Left kidney (tissue), 8 donors: Measurements from ENCODE around the gene PCDH20. TPM values are rescaled to one million over a fixed set of nuclear protein-coding genes. Genes with fewer than 3 reads are reported as not detected.
A peak's percentile ranks its signal among the peaks of the same experiment; 100 is the strongest.
"Not testable (repeated sequence)": the region's sequence is repeated elsewhere in the genome, so short reads cannot be mapped to it uniquely, and the experiment has no call there.

Experiments
- DNase-seq: peaks from one replicate; pipeline ENCODE4 v3.0.0-alpha.2; 2013
- long read RNA-seq, 8 donors: transcript quantifications; one replicate each; lab custom pipeline, GENCODE V29; 2026
- polyA plus RNA-seq: library from polyadenylated mRNA; unstranded; fragments of 120-200 nt; gene quantifications from one replicate; pipeline ENCODE4 v1.2.1, GENCODE V29; 2013; ENCODE audit not compliant: insufficient read length

Gene PCDH20, protein sequence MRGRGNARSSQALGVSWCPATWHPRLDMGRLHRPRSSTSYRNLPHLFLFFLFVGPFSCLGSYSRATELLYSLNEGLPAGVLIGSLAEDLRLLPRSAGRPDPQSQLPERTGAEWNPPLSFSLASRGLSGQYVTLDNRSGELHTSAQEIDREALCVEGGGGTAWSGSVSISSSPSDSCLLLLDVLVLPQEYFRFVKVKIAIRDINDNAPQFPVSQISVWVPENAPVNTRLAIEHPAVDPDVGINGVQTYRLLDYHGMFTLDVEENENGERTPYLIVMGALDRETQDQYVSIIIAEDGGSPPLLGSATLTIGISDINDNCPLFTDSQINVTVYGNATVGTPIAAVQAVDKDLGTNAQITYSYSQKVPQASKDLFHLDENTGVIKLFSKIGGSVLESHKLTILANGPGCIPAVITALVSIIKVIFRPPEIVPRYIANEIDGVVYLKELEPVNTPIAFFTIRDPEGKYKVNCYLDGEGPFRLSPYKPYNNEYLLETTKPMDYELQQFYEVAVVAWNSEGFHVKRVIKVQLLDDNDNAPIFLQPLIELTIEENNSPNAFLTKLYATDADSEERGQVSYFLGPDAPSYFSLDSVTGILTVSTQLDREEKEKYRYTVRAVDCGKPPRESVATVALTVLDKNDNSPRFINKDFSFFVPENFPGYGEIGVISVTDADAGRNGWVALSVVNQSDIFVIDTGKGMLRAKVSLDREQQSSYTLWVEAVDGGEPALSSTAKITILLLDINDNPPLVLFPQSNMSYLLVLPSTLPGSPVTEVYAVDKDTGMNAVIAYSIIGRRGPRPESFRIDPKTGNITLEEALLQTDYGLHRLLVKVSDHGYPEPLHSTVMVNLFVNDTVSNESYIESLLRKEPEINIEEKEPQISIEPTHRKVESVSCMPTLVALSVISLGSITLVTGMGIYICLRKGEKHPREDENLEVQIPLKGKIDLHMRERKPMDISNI
- polyA plus RNA-seq = 6.4 TPM
- long read RNA-seq, donor 1, full-length matches to known transcripts = 5 of 5 reads
- long read RNA-seq, donor 1, partial matches to known transcripts = 0 of 5 reads
- long read RNA-seq, donor 1, other reads (novel, unspliced or antisense) = 0 of 5 reads
- long read RNA-seq, donor 2, full-length matches to known transcripts = 7 of 7 reads
- long read RNA-seq, donor 2, partial matches to known transcripts = 0 of 7 reads
- long read RNA-seq, donor 2, other reads (novel, unspliced or antisense) = 0 of 7 reads
- long read RNA-seq, donor 3 = 0 reads
- long read RNA-seq, donor 4 = 0 reads
- long read RNA-seq, donor 5, full-length matches to known transcripts = 7 of 7 reads
- long read RNA-seq, donor 5, partial matches to known transcripts = 0 of 7 reads
- long read RNA-seq, donor 5, other reads (novel, unspliced or antisense) = 0 of 7 reads
- long read RNA-seq, donor 6 = 0 reads
- long read RNA-seq, donor 7, full-length matches to known transcripts = 5 of 5 reads
- long read RNA-seq, donor 7, partial matches to known transcripts = 0 of 5 reads
- long read RNA-seq, donor 7, other reads (novel, unspliced or antisense) = 0 of 5 reads
- long read RNA-seq, donor 8, full-length matches to known transcripts = 1 of 1 reads
- long read RNA-seq, donor 8, partial matches to known transcripts = 0 of 1 reads
- long read RNA-seq, donor 8, other reads (novel, unspliced or antisense) = 0 of 1 reads

DNA sequence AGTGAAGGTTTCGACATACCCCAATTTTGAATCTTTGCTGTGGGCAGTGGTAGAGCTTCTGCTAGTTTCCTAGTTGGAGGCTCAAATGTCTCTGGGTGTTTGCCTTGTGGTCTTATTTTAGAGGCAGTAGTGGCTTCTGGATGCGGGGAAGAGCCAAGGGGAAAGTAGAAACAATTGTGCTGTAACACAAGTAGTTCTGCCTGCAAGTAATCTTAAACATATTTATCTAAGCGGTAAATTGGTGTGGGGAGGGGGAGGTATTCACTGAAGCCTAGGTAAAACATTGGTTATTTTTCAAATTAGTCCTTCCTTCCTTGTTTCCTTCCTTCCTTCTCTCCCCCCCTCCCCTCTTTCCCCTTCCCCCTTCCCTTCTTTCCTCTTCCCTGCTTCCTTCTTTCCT lies at the start of gene PCDH20:
TSS of gene PCDH20 (minus strand) at position 101 of the 400 bp plus-strand sequence. CDS start 691 bp downstream, outside the sequence.
- DNase-seq = no peak

DNA sequence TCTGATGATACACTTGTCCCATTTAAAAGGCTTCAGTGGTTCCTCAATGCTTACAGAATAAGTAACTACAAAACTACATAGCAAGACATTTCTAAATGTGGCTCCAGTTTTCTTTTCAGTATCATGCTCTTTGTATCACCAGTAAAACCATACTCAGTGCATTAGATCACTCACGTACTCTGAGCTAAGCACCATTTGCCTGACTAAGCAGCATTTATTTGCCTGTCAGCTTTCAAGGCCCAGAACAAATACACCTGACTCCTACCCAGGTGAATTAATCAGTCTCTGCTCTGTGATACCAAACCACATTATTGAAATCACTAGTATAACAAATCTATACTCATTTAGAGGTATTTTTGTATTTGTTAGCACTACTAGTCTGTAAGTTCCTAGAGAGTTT lies 47.4 kb upstream of the PCDH20 start:
- no peak for DNase-seq

DNA sequence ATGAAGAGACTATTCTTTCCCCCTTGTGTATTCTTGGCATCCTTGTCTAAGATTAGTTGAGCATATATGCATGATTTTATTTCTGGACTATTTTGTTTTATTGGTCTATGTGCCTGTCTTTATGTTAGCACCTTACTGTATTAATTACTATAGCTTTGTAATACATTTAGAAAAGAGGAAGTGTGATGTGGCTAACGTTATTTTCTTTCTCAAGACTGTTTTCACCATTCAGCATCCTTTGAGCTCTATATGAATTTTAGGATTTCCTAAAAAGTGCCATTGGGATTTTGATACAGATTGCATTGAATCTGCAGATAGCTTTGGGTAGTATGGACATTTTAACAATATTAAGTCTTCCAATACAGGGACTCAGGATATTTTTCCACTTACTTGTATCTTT lies 37.5 kb upstream of the PCDH20 start:
- DNase-seq = no peak

DNA sequence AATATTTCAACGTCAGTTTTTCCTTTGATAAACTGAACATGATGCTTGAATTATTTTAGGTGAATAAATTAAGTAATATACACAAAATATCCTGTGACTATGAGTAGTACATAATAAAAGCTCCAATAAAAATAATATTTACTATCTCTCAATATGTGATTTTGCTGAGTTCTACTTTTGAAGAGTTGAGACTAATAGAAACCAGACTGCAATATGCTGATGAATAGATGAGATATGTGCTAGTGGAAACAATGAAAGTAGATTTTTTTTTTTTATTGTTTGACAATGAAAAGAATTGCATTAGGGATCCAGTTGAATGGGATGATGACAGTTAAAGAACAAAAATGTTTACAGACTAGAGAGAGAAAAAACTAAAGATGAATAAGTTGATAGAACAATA lies 16.4 kb upstream of the PCDH20 start:
- no peak for DNase-seq

DNA sequence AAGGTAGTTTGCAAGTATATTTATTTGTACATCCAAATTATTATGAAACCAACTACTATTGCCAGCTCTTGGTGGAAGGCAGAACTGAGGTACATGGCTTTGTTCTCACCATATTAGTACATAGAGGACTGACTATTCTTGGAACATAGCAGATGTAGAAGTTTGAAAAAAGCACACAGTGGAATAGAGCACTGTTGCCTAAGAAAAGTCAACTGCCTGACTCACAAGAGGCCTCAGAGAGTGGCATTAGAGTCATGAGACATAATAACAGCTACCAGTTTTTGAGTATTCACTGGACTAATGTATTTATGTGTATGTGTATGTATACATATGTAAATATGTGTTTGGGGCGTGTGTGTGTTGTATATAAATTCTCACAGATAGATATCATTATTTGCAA lies 8.3 kb upstream of the PCDH20 start:
- DNase-seq = no peak

DNA sequence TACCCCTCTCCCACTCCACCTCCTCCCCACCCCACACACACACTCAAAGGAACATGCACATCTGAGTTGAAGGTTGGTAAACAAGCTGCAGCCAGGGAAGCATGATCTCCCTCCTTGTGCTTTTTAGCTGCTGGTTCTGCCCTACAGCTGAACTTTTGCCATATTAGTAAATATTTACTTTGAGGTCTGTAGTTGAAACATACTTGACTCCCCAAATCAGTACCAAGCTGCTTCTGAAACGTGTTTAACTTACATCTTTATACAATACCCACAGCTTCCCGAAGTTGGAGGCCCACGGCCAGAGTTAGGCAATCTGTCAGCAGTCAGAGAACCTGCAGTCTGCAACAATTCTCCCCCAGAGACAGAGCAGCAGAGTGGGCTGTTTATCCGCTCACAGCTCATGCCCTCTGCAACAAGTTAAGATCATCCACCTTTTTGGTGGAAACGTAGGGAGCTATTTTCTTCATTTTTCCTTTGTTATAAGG lies 1.5 kb upstream of the PCDH20 start:
- DNase-seq = no peak

DNA sequence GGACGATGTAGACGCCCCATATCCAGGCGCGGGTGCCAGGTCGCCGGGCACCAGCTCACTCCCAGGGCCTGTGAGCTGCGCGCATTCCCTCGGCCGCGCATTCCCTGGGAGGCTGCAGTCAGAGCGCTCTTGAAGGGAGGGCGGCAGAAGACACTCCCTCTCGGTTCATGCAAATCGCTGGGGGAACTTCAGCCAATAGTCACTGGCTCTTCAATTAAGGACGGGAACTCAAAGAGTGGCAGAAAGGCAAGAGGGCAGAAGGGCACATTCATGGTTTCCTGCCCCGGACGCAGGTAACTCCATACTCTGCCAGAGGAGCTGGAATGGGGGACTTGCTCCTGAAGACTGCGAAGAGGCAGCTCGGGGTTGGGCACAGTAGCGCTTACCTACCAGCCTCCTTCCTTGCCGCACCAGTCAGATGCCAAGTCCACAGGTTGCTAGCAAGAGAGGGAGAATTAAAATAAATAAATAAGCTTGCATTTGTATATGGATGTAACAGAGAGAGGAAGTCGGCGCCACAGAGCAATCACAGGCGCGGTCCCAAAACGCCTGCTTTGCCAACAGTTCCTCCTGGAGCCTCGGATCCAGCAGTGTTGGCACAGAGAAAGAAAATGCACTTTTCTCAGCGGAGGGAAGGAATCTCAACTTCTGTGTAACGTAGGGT lies 459 bp downstream of the PCDH20 start:
- DNase-seq = peak; percentile 78

DNA sequence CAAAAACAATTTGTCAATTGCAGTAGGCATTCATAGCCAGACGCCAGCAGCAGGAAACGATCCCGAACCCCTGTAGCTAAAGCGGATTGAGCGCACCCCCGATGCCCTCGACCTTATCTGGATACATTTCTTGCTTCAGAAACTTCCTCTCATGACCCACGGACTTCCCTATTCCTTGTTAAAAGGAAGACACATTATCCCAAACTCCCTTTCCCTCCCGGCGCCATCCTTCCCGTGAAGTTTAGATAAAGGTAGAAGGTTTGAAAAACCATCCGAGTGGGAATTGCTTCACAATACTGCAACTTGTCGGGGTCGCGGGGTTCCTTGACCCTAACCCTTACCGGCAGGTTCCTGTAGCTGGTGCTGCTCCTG lies 977 bp downstream of the PCDH20 start:
- DNase-seq = no peak

DNA sequence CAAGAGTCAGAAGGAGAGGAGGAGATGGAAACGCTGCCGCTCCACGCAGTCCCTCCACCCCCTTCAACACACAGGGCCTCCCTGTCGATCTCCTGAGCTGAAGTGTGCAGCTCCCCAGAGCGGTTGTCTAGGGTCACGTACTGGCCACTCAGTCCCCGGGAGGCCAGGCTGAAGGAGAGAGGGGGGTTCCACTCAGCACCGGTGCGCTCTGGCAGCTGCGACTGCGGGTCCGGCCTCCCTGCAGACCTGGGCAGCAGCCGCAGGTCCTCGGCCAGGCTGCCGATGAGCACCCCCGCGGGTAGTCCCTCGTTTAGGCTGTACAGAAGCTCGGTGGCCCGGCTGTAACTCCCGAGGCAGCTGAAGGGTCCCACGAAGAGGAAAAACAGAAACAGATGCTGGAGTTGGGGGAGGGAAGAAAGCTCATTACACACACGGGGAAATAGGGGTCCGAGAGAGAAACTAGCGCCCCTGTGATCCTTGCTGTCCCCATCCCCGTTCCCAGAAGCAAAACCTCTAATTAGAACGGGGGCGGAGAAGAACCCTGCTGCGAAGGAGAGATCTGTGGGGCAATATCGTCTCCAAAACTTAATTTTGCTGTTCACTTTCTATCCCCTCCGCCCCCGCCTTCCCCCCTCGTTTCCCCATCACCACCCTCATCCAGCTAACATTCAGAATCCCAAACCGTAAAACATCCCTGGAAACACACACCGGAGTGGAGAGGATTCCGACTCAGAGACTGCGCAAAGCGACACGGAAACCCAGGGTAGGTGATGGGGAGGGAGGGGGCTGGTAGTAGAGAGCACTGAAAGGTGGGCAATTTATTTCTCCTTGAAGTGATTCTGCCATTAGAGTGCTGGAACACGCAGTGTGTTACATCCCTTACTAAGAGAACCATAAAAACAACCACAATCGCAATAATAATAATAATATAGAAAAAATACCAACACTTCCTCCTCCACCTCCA lies 1.8 kb downstream of the PCDH20 start:
- DNase-seq = peak; percentile 17

DNA sequence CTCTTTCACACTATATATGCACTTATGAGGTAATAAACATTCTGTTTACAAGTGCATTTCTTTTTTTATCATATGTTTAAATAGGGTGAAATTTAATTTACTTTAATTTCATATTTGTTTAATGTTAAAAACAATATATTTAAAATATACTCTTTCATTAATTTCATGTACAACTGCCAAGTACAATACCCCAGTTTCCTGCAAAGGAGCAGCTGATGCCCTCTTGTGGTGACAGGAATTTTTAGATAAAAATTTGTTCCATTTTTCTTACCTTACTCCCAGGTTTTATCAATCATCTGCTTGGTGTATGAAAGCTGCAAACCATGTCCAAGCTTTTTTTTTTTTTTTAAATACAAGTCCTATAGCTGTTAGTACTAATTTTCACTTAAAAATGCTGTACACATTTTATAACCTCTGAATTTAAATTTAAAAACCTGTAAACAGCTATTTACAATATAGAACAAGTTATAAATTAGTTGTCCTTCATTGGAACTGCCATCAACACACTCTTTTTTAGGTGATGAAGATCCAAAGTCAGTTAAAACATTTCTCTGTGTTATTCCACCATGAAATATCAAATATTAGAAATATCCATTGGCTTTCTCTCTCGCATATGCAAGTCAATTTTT lies 4.9 kb downstream of the PCDH20 start:
- peak; percentile 18 for DNase-seq

DNA sequence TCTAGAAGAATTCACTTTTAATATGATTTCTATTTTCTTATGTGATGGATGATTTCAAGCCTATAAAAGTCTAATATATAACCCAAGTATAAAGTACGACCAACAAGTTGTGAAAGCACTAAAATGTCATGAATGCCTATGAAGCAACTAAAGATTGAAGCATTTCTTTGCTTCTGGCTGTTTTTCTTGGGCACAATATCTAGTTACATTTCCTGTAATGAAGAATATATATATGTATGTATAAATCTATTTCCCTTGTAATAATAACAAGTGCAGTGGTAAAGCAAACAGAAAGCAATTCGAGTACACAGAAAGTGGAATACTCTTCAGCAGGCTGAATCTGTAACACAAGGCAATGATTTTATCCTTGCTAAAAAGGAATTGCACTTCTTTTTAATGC lies 5.4 kb downstream of the PCDH20 start:
- DNase-seq = no peak

DNA sequence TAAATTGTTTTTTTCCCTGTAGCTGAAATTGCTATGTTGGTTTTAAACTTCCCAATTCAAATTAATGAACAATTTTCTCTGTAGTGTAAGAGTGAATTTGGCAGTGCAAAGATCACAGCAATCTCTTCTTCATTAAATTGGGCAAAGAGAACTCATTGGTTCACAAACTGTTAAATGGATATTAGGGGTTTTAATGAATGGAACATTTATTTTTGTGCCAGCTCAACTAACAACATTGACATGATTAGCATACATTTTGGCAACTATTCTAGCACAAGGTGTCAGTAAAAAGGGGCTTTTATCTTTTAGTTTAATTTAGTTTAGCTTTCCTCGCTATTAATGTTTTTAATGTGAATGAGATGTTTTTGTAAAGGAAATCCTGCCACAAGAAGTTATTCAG lies 7.1 kb downstream of the PCDH20 start:
- DNase-seq = no peak

DNA sequence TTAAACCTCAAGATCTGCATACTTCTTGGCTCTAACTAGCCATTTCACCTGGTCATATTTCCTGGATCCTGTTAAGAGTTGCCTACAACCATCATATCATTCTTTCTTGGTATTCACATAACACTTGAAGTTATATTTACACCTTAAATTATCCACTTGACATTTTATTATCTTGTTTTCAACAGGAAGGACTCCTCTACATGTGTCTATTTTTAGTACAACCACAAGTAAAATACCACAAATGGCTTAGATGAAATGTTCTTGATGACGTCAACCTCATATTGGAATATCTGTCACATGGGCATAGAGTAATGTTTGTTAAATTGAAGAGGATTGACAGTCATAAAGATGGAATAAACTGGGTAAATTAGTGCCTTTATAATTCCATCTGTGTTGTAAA lies 9.4 kb downstream of the PCDH20 start:
- DNase-seq = no peak

DNA sequence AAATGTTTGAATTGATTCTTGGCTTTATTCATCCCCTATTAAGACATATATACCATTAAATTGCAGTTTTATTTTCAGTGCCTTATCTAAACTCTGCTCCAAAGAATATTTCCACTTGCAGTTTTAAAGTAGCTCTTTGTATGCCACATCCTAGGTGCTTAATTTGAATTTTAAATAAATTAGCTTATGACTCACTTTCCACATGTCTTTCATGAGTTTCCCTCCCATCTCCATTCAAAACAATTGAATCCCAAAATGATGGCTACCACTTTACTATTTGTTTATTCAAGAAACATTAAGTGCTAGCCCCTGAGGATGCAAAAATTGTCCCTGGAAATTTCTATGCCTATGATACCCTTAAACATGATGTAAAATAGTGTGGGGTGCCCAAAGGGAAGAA lies 19.5 kb downstream of the PCDH20 start:
- no peak for DNase-seq

DNA sequence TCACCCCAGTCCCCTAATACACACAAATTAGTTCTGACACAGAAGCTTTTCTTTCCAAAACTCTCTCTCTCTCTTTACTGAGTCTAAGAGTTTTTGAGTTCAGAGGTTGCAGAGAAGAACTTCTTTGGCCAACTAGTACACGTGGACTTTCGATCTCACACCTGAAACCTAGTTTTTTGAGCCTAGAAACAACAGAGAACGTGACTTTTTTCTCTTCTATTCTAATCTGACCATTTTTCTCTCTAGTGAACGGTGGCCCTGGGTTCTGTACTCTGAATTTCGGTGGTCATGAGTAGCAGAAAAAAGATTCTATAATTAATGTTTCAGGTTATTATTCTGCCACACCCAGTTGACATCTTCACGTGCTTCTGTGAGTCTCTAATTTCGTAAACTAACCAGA lies 24.2 kb downstream of the PCDH20 start:
- DNase-seq = no peak

DNA sequence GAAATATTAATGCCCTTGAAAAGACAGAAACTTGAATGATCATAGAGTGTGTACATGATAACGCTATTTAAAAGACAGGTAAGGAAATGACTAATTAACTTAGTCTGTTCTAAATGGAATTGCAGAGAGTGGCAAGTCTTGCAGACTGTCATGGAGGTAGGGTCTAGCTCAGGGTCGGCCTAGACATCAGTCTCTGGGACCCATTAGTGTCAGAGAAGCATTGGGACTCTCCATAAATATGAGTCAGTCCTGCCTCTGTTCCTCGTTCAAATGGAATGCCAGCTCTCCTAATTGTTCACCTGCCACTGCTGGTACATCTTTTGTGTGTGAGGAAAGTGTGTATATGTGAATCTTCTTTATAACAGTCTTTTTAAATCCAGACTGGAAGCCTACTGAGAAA lies 28.0 kb downstream of the PCDH20 start:
- no peak for DNase-seq

DNA sequence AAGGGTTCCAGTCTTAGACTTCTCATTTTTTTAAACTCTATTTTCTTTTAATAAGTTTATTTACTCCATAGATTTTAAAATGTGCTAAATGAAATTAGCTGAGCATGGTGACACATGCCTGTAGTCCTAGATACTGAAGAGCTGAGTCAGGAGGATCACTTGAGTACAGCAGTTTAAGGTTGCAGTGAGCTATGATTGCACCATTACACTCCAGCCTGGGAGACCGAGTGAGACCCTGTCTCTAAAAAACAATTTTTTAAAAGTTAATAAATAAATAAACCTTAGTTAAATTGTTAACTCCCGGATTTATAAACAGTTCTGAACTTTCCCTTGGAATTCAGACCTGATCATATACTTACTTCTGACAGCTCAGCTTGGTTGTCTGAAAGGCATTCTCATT lies 32.5 kb downstream of the PCDH20 start:
- DNase-seq = no peak

DNA sequence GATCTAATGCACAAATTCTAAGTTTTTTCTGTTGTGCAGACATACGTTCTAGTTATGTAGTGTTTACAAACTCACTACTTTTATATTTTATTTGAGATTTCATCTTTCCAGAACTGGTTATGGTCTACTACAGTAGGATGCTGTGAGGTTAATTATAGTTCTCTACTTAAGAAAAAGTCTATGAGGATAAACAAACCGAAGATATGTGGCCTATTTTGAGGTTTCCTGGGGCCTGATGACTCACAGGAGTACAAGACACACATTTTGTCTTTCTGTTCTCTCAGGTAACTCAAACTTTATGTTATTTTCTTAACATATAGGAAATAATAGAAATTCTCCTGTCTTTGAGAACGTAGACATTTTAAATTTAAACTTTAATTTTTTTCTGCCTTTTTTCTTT lies 45.1 kb downstream of the PCDH20 start:
- no peak for DNase-seq

DNA sequence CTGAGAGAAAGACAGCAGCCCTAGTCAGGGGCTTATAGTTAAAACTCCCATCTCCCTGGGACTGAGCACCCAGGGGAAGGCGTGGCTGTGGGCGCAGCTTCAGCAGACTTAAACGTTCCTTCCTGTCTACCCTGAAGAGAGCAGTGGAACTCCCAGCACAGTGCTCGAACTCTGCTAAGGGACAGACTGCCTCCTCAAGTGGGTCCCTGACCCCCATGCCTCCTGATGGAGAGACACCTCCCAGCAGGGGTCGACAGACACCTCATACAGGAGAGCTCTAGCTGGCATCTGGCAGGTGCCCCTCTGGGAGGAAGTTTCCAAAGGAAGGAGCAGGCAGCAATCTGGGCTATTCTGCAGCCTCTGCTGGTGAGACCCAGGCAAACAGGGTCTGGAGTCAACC lies 51.0 kb downstream of the PCDH20 start:
- DNase-seq = not testable (repeated sequence)
